ENCODE results near the gene SSH2.

DNA sequence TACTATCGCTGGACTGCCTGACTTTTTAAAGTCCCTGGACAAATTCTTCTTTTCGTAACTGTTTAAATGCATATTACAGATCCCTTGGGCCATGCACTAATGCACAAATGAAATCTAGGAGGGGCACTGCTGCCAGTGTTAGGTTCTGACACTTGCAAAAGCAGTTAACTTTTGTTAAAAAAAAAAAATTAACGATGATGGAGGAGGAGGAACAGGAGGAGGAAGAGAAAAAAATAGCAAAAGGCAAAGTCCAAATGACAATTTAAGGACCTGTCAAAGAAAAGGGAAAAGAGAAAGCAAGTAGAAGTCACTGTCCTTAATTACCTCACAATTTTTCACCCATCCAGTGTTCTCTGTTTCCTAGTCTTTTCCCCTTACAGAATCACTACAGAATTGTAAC is 209.5 kb downstream of the SSH2 start:
- TF ChIP-seq, protein P1, sequence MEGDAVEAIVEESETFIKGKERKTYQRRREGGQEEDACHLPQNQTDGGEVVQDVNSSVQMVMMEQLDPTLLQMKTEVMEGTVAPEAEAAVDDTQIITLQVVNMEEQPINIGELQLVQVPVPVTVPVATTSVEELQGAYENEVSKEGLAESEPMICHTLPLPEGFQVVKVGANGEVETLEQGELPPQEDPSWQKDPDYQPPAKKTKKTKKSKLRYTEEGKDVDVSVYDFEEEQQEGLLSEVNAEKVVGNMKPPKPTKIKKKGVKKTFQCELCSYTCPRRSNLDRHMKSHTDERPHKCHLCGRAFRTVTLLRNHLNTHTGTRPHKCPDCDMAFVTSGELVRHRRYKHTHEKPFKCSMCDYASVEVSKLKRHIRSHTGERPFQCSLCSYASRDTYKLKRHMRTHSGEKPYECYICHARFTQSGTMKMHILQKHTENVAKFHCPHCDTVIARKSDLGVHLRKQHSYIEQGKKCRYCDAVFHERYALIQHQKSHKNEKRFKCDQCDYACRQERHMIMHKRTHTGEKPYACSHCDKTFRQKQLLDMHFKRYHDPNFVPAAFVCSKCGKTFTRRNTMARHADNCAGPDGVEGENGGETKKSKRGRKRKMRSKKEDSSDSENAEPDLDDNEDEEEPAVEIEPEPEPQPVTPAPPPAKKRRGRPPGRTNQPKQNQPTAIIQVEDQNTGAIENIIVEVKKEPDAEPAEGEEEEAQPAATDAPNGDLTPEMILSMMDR (IDR thresholded peaks at IDR 0.05), result no peak
- no peak for TF ChIP-seq EZH2 (IDR thresholded peaks at IDR 0.05)

Measured in neural progenitor cell (in vitro differentiated cells).